Stomach (tissue), 4 donors: ENCODE data around the gene PRR5.

Experiments used
- CTCF ChIP-seq, 7 experiments: fragments of 450-650 bp in 4 of 7; fragments of 200-600 bp in 3 of 7; sonication (generic) in 3 of 7; IDR thresholded peaks; one replicate each; pipeline ENCODE4 v1.5.1; 2016 to 2019; ENCODE audit warnings: antibody characterized with exemption in 7 of 7, control low read depth in 2 of 7, mild to moderate bottlenecking in 1 of 7
- EP300 ChIP-seq: sonication (generic); formaldehyde crosslinking; IDR thresholded peaks from one replicate; pipeline ENCODE4 v1.6.1; 2017; ENCODE audit warnings: antibody characterized with exemption
- POLR2A ChIP-seq, 4 donors: fragments of 450-650 bp; IDR thresholded peaks; one replicate each; pipeline ENCODE4 v1.6.1; 2016; ENCODE audit warnings: antibody characterized with exemption in 4 of 4, control low read depth in 2 of 4, mild to moderate bottlenecking in 1 of 4, moderate library complexity in 1 of 4
- POLR2AphosphoS5 ChIP-seq, 3 donors: sonication (generic); formaldehyde crosslinking; IDR thresholded peaks; one replicate each; pipeline ENCODE4 v1.6.1; 2016; ENCODE audit warnings: antibody characterized with exemption in 3 of 3

- TF ChIP-seq CTCF (IDR thresholded peaks at IDR 0.05) (no peak), POLR2A (IDR thresholded peaks at IDR 0.05) (no peak), EP300 (no peak), POLR2AphosphoS5 (IDR thresholded peaks at IDR 0.05) (no peak)
These were observed 24.4 kb downstream of the PRR5 start for GRCh38 chr22:44726439-44726838.
